Stimulated activated CD4-positive, alpha-beta T cell treated with anti-CD3 and anti-CD28 coated beads, Interleukin-4, amount 100 ng/mL, for 24 hours (primary cell): ENCODE data around the gene DOCK3.
"Not testable (repeated sequence)": the region's sequence is repeated elsewhere in the genome, so short reads cannot be mapped to it uniquely, and the experiment has no call there.

ENCODE experiments used
- DNase-seq: peaks from one replicate; pipeline ENCODE4 v3.0.0-alpha.2; 2020

The DOCK3 gene

DNA sequence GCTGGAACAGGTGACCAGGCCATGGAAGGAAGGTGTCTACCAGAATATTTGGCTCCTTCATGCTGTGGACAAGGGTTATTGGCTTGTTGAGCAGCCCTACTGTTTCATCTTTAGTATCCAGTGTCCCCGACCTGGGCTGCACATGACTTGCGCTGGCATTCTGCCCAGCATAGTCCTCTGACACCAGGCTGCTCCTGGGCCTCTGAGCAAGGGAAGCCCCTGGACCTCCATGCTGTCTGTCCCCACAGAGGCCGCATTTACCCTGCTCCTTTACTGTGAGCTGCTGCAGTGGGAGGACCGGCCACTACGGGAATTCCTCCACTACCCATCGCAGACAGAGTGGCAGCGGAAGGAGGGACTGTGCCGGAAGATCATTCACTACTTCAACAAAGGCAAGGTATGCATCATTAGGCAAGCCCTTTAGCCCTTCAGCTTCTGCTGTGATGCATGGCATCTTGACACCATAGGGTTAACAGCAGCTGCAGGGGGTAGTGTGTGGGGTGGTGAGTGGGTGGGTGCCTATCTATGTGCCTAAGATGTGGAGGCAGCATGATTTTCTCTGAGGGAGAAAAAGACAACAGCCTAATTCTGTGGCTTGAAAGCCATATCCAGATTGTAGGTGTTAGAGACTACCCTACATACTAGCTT is 666.4 kb downstream of the DOCK3 start:
- no peak for DNase-seq

- DNase-seq, result no peak
Observed at GRCh38 chr3:51343918-51344687, 669.4 kb downstream of the DOCK3 start.

DNA sequence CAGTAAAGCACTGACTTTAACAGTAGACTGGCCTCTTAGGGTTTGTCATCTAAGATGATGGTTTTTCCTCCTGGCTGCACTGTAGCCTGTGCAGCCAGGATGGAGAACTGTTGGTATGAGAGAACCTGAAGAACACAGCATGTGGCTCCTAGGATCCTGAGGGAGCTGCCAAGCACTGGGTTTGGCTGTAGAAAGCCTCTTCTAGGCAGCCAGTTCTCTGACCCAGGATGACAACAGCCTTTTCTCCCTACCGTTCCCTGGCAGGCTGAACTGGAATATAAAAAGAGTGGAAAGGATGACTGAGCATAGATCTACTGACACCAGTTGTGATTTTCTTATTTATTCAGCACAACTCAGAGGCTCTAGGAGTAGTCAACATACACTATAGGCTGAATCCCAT is 676.0 kb downstream of the DOCK3 start:
- no peak for DNase-seq

DNA sequence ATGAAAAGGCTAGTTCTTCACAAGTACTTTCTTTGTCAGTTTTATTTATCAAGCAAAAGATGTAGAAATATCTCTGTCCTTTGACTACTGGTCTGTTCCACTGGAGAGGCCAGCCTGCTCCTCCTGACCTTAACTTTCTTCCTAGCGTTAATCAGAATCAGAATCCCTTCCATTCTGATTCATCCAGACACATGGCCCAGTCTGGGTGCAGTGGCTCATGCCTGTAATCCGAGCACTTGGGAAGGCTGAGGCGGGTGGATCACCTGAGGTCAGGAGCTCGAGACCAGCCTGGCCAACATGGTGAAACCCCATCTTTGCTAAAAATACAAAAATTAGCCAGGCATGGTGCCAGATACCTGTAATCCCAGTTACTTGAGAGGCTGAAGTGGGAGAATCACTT is 678.4 kb downstream of the DOCK3 start:
- no peak for DNase-seq

DNA sequence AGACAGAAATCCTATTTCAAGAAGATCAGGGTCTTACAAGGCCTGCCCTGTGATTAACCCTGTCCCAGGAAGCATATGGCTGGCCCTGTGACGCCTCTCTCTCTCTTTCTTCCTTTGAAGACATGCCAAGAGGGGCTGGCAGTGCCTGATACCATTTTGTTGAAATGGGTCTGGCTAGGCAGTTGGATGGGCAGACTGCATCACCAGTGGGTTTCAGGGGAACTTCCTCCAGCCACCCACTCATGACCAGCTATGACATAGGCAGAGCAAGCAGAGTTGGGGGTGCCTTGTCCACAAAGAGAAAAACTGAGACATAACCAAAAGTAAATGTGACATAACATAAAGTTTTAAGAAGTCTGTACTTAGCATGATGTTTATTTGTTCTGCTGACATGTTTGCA is 679.0 kb downstream of the DOCK3 start:
- DNase-seq, result no peak

DNA sequence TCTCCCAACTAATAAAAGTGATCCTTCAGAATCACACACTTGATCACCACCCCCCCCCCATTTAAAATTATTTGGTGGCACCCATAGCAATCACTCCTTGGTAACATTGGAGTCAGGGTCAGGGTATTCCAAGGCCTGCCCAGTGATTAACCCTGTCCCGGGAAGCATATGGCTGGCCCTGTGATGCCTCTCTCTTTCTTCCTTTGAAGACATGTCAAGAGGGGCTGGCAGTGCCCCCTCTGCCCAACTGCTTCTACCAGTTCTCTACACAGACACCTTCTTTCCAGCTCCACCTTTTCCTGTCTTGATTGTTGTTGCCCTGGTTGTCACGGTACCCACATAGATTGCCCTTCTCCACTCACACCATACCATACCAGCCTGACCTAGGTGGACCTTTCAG is 679.4 kb downstream of the DOCK3 start:
- no peak for DNase-seq

DNA sequence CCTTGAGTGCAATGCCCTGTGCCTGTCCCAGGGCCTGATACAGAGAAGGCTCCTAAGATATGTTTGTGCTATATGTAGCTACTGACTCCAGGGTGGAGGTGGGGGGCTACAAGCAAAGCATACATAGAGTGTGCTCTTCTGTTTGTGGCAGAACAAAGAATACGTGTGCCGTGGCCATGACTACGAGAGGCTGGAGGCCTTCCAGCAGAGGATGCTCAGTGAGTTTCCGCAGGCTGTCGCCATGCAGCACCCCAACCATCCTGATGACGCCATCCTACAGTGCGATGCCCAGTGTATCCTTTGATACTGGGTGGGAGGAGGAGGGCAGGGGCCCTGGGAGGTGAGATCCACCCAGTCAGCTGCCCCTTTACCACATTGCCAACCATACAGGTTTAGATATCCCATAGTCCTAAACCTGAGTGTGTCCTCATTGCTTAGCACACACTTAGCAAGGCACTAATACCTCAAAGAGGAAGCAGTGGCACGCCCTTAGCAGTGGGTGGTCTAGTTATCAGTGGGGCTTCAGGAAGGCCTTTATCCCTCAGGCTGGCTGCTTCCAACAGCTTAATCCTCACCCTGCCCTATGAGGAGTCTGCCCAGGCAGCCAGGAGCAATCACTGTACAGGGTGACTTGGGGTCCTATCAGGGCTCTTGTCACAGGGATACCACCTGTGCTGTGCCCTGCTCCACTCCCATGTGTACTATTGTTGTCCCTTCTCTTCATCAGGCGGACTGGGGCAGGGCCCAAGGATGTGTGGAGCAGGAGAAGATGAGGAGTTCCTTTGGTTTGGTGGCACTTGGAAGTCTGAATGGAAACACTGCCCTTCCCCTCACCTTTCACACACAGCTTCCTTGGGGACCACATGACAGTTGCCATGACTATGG is 680.2 kb downstream of the DOCK3 start:
- DNase-seq, result no peak

DNA sequence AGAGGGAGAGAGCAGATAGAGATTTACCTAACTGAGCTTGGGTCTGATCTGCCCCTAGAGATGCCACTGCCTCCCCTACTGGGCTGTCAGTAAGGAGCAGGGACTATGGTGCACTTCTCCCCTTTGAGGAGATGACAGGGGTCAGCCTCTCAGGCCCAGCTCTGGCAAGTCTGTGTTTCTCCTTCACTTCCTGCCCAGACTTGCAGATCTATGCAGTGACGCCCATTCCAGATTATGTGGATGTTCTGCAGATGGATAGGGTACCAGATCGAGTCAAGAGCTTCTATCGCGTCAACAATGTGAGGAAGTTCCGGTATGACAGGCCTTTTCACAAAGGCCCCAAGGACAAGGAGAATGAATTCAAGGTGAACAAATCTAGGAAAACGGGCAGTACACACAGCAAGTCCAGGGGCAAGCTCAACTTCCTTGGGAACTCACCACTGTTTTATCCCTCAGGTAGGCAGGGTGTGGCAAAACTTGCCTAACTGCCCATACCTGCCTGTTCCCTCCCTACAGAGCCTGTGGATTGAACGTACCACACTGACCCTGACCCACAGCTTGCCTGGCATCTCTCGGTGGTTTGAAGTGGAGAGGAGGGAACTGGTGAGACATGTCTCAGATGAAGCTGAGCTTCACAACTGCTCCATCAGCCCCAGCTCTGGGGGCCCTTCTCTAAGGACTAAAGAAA is 681.3 kb downstream of the DOCK3 start:
- DNase-seq, result no peak

GRCh38 chr3:51357856-51358255 is 683.1 kb downstream of the DOCK3 start:
- DNase-seq, result no peak

- no peak for DNase-seq
Observed at GRCh38 chr3:51358981-51359380, 684.3 kb downstream of the DOCK3 start.

GRCh38 chr3:51360806-51361205 is 686.1 kb downstream of the DOCK3 start:
- no peak for DNase-seq

DNA sequence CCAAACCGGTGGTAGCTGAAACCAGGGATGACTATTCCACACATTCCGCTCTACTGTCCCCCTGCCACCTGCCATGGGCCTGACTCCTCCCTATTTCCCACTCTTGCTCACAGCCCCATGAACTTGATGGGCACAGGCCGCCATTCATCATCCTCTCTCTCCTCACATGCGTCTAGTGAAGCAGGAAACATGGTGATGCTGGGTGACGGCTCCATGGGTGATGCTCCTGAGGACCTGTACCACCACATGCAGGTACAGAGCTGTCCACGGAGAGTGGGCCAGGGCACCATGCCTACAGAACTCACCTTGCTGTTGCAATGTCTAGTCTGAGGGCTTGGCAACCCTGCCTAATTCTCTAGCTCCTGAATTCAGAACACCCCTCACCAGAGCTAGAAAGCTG is 687.0 kb downstream of the DOCK3 start:
- DNase-seq, result no peak

DNA sequence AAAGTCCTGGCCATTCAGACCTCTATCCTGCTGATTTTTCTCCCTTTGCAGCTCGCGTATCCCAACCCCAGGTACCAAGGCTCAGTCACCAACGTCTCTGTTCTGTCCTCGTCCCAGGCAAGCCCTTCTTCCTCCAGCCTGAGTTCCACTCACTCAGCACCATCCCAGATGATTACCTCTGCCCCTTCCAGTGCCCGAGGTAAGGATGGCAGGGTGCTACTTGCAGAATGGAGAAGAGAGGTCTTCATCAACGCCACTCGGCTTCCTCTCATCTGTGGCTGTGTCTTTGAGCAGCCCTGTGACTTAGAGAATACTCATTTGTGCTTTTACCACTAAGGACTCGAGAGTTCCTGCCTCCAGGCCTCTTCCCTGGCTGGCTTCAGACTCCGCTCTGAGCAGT is 687.7 kb downstream of the DOCK3 start:
- DNase-seq, result no peak

DNA sequence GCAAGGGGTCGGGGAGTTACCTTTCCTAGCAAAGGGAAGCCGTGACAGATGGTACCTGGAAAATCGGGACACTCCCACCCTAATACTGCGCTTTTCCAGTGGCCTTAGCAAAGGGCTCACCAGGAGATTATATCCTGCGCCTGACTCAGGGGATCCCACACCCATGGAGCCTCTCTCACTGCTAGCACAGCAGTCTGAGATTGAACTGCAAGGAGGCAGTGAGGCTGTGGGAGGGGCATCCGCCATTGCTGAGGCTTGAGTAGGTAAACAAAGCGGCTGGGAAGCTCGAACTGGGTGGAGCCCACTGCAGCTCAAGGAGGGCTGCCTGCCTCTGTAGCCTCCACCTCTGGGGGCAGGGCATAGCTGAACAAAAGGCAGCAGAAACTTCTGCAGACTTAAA is 693.5 kb downstream of the DOCK3 start:
- DNase-seq, result not testable (repeated sequence)

- peak; percentile 65 for DNase-seq
Observed at GRCh38 chr3:51371943-51372557, 697.3 kb downstream of the DOCK3 start.

GRCh38 chr3:51373658-51374421 is 699.1 kb downstream of the DOCK3 start:
- DNase-seq, result no peak

GRCh38 chr3:51374456-51374855 is 699.7 kb downstream of the DOCK3 start:
- no peak for DNase-seq

DNA sequence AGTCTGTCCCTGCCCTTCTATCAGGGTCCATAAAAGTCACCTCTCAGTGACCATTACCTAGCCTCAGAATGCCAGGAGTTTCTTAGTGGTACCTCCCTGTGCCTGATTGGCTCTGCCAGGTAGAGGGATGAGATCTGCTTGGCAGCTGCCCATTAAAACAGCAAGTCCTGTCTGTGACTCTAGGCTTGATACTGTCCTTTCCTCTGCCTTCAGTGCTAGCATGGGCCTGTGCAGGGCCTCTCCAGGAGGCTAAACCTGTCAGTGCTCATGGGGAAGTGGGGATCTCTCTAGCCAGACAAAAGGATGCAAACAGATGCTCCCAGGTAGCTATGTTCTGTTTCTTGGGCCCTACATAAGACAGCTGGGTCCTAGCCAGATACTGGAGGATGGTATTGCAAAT is 700.4 kb downstream of the DOCK3 start:
- DNase-seq, result no peak

DNA sequence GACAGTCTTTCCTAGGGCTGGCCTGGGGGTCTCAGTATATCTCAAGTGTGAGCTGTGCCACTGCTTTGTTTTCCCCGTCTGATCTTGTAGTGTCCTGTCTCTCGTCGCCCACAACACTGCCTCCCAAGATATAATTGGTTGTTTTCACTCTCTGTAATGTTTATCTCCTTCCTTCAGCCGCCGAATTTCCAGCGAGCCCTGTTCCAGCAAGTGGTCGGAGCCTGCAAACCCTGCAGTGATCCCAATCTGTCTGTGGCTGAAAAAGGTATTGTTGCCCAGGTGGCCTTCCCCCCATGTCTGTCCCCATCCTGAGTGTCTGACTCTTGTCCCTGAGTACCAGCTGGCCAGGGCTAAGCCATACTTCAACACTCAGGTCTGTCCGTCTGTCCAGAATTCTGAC is 700.8 kb downstream of the DOCK3 start:
- DNase-seq, result no peak

- no peak for DNase-seq
Observed at GRCh38 chr3:51378065-51378464, 703.3 kb downstream of the DOCK3 start.

- no peak for DNase-seq
Observed at GRCh38 chr3:51378726-51379125, 704.0 kb downstream of the DOCK3 start.

- DNase-seq, result no peak
Observed at GRCh38 chr3:51379301-51379700, 704.6 kb downstream of the DOCK3 start.
